Mesenchymal stem cell (in vitro differentiated cells and primary cell): Measurements from ENCODE around the gene EMCN.
"Not testable (repeated sequence)": the region's sequence is repeated elsewhere in the genome, so short reads cannot be mapped to it uniquely, and the experiment has no call there.

Experiments used
- DNase-seq: peaks from one replicate; pipeline ENCODE4 v3.0.0-alpha.2; 2013
- H2AFZ ChIP-seq: one replicate; pipeline ENCODE4 v1.6.1; 2013; ENCODE audit warnings: low read depth, mild to moderate bottlenecking, control low read depth, inconsistent platforms, low read length, moderate library complexity
- H2AK5ac ChIP-seq: 2 replicates; pipeline ENCODE4 v1.6.1; 2013; ENCODE audit warnings: low read length, moderate library complexity, mild to moderate bottlenecking, inconsistent platforms; ENCODE audit not compliant: severe bottlenecking
- H2BK120ac ChIP-seq: one replicate; pipeline ENCODE4 v1.6.1; 2013; ENCODE audit warnings: low read depth, mild to moderate bottlenecking, inconsistent platforms, low read length, moderate library complexity
- H2BK12ac ChIP-seq, 2 experiments: one replicate each; pipeline ENCODE4 v1.6.1; 2013; ENCODE audit warnings: inconsistent platforms in 2 of 2, low read length in 2 of 2, mild to moderate bottlenecking in 2 of 2, moderate library complexity in 2 of 2, control low read depth in 1 of 2
- H2BK15ac ChIP-seq: one replicate; pipeline ENCODE4 v1.6.1; 2013; ENCODE audit warnings: mild to moderate bottlenecking, low read depth, inconsistent platforms; ENCODE audit not compliant: poor library complexity, severe bottlenecking
- H2BK5ac ChIP-seq: 2 replicates; pipeline ENCODE4 v1.6.1; 2013; ENCODE audit warnings: low read depth, mild to moderate bottlenecking, low read length, control low read depth, inconsistent platforms; ENCODE audit not compliant: poor library complexity, severe bottlenecking
- H3K14ac ChIP-seq, 2 experiments: one replicate each; pipeline ENCODE4 v1.6.1; 2013; ENCODE audit warnings: inconsistent platforms in 2 of 2, low read length in 2 of 2, control low read depth in 1 of 2, mild to moderate bottlenecking in 1 of 2, moderate library complexity in 1 of 2
- H3K18ac ChIP-seq, 2 experiments: one replicate each; pipeline ENCODE4 v1.6.1; 2013; ENCODE audit warnings: inconsistent platforms in 2 of 2, low read length in 2 of 2, control low read depth in 1 of 2, low read depth in 1 of 2, mild to moderate bottlenecking in 1 of 2
- H3K23ac ChIP-seq, 2 experiments: one replicate each; pipeline ENCODE4 v1.6.1; 2013; ENCODE audit warnings: inconsistent platforms in 2 of 2, low read length in 2 of 2, mild to moderate bottlenecking in 2 of 2, moderate library complexity in 2 of 2, control low read depth in 1 of 2
- H3K27ac ChIP-seq: 2 replicates; pipeline ENCODE4 v1.5.1; 2013; ENCODE audit warnings: mild to moderate bottlenecking, moderate library complexity, low read length, control low read depth, inconsistent platforms; ENCODE audit not compliant: poor library complexity, severe bottlenecking
- H3K27me3 ChIP-seq, 2 experiments: 2 replicates each; pipeline versions ENCODE4 v1.6.1 to v1.7.0; 2013; ENCODE audit warnings: low read length in 2 of 2, mild to moderate bottlenecking in 2 of 2, moderate library complexity in 2 of 2, control low read depth in 1 of 2, inconsistent platforms in 1 of 2; ENCODE audit not compliant: control insufficient read depth in 1 of 2, insufficient read depth in 1 of 2
- H3K36me3 ChIP-seq, 2 experiments: 2 replicates each; pipeline versions ENCODE4 v1.6.1 to v1.7.0; 2013; ENCODE audit warnings: low read length in 2 of 2, control low read depth in 1 of 2, inconsistent platforms in 1 of 2, low read depth in 1 of 2, mild to moderate bottlenecking in 1 of 2; ENCODE audit not compliant: insufficient read depth in 2 of 2, control insufficient read depth in 1 of 2
- H3K4ac ChIP-seq, 2 experiments: one replicate each; pipeline ENCODE4 v1.6.1; 2013; ENCODE audit warnings: inconsistent platforms in 2 of 2, low read length in 2 of 2, mild to moderate bottlenecking in 2 of 2, moderate library complexity in 2 of 2, control low read depth in 1 of 2, low read depth in 1 of 2
- H3K4me1 ChIP-seq: 2 replicates; pipeline ENCODE4 v1.6.1; 2013; ENCODE audit warnings: low read depth, low read length, control low read depth; ENCODE audit not compliant: control insufficient read depth, insufficient read depth
- H3K4me2 ChIP-seq: 2 replicates; pipeline ENCODE4 v1.6.1; 2013; ENCODE audit warnings: low read length, mild to moderate bottlenecking, inconsistent platforms; ENCODE audit not compliant: poor library complexity, severe bottlenecking
- H3K4me3 ChIP-seq, 2 experiments: 2 replicates each; pipeline versions ENCODE4 v1.5.1 to v1.7.0; 2013; ENCODE audit warnings: low read length in 2 of 2, mild to moderate bottlenecking in 2 of 2, control low read depth in 1 of 2, low read depth in 1 of 2; ENCODE audit not compliant: insufficient read depth in 1 of 2
- H3K79me1 ChIP-seq: replicated peaks from 2 replicates; pipeline ENCODE4 v1.6.1; 2013; ENCODE audit warnings: mild to moderate bottlenecking, control low read depth, low read length, inconsistent platforms; ENCODE audit not compliant: poor library complexity, severe bottlenecking
- H3K9ac ChIP-seq: 2 replicates; pipeline ENCODE4 v1.7.0; 2013; ENCODE audit warnings: mild to moderate bottlenecking, low read length, moderate library complexity
- H3K9me3 ChIP-seq: 2 replicates; pipeline ENCODE4 v1.7.0; 2013; ENCODE audit warnings: mild to moderate bottlenecking, low read length; ENCODE audit not compliant: control insufficient read depth
- H4K8ac ChIP-seq: one replicate; pipeline ENCODE4 v1.6.1; 2013; ENCODE audit warnings: inconsistent platforms, mild to moderate bottlenecking, low read length, moderate library complexity
- H4K91ac ChIP-seq: one replicate; pipeline ENCODE4 v1.6.1; 2013; ENCODE audit warnings: mild to moderate bottlenecking, low read length, inconsistent platforms
- WGBS: methylation state at CpG from one replicate; pipeline ENCODE4 v1.1.7; 2013; ENCODE audit warnings: mixed read lengths; 5-methylcytosine and 5-hydroxymethylcytosine counted together

The EMCN gene

DNA sequence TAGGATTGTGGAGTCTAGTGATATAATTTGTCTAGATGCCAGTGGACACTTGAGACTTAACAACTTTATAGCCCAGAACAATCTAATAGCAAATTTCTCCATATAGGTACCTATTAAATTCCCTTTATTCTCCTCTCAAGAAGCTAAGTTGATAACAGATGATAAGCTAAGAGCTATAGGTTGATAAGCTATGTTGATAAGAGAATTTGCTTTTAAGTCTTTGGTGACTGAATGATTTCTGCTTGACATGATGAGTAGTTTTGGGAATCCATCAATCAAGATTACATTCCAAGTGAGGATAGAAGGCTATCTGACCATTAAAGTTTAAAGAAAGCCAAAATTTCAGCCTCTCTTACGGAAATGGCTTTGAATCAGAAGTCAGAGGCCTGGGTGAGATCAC is 131.6 kb downstream of the EMCN start:
- no peaks in the 10 kb centered on the region for H3K36me3 ChIP-seq
- H3K27me3 ChIP-seq: no peaks in the 10 kb centered on the region
- no peak overlapping the region for H2BK5ac ChIP-seq
- H3K27ac ChIP-seq: no peak overlapping the region
- H3K23ac ChIP-seq: no peak overlapping the region
- H3K9me3 ChIP-seq: no peaks in the 10 kb centered on the region
- no peak overlapping the region for H3K14ac ChIP-seq
- no peak overlapping the region for H2AFZ ChIP-seq
- H2AK5ac ChIP-seq: no peak overlapping the region
- H4K91ac ChIP-seq: no peak overlapping the region
- H3K4me3 ChIP-seq: no peak overlapping the region
- no peak overlapping the region for H2BK120ac ChIP-seq
- WGBS: 53% methylated on average over 1 of the region's 1 CpG
- H3K4ac ChIP-seq: no peak overlapping the region
- H2BK12ac ChIP-seq: no peak overlapping the region
- no peak overlapping the region for H3K9ac ChIP-seq
- DNase-seq: no peak
- H3K79me1 ChIP-seq: no peaks in the 10 kb centered on the region
- no peak overlapping the region for H4K8ac ChIP-seq
- H3K4me2 ChIP-seq: no peak overlapping the region
- H3K18ac ChIP-seq: no peak overlapping the region
- H2BK15ac ChIP-seq: no peak overlapping the region
- H3K4me1 ChIP-seq: no peaks in the 10 kb centered on the region

DNA sequence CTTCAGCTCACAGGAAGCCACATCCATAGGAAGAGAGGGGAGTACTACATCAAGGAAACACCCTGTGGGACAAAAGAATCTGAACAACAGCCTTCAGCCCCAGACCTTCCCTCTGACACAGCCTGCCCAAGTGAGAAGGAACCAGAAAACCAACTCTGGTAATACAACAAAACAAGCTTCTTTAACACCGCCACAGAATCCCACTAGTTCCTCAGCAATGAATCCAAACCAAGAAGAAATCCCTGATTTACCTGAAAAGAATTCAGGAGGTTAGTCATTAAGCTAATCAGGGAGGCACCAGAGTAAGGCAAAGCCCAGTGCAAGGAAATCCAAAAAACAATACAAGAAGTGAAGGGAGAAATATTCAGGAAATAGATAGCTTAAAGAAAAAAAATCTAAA is 137.4 kb downstream of the EMCN start:
- not testable (repeated sequence) for H4K8ac ChIP-seq, H3K23ac ChIP-seq, H3K4ac ChIP-seq, H3K18ac ChIP-seq, H2BK120ac ChIP-seq, H2BK15ac ChIP-seq, H4K91ac ChIP-seq, H2BK5ac ChIP-seq, H3K27me3 ChIP-seq, H2AK5ac ChIP-seq, H3K27ac ChIP-seq, H3K9ac ChIP-seq, H3K79me1 ChIP-seq, H3K36me3 ChIP-seq, H2AFZ ChIP-seq, H3K4me1 ChIP-seq, H3K4me3 ChIP-seq, H3K9me3 ChIP-seq, H2BK12ac ChIP-seq, H3K4me2 ChIP-seq, H3K14ac ChIP-seq, DNase-seq
- no CpG with 5 or more reads among the region's 1 CpG for WGBS

DNA sequence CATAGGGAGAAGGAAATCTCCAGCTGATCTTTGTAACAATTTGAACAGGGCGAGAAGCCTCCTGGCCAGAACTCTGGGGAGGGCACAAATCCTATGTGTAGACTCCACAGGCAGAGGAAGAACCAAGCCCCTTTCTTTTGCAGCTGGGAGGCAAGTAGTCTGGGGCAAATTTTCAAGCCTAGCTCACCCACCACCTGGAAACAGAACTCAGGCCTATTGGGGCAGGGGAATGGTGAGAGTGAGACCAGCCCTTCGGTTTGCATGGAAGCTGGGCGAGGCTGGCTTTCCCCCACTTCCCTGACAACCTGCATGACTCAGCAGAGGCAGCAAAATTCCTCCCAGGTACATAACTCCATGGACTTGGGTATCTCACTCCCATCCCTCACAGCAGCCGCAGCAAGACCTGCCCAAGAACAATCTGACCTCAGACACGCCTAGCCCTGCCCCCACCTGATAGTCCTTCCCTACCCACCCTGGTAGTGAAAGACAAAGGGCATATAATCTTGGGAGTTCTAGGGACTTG is 138.2 kb downstream of the EMCN start:
- H2BK120ac ChIP-seq: no peak overlapping the region
- no peak overlapping the region for H4K91ac ChIP-seq
- H2BK12ac ChIP-seq: no peak overlapping the region
- no peak overlapping the region for H3K4me3 ChIP-seq
- H3K14ac ChIP-seq: no peak overlapping the region
- no peaks in the 10 kb centered on the region for H3K36me3 ChIP-seq
- no peaks in the 10 kb centered on the region for H3K9me3 ChIP-seq
- no peak overlapping the region for H4K8ac ChIP-seq
- no peak for DNase-seq
- WGBS: 99% methylated on average over 5 of the region's 5 CpGs
- H2AFZ ChIP-seq: no peak overlapping the region
- no peaks in the 10 kb centered on the region for H3K27me3 ChIP-seq
- no peaks in the 10 kb centered on the region for H3K4me1 ChIP-seq
- H3K23ac ChIP-seq: no peak overlapping the region
- H3K4me2 ChIP-seq: no peak overlapping the region
- H3K18ac ChIP-seq: no peak overlapping the region
- no peak overlapping the region for H3K9ac ChIP-seq
- no peaks in the 10 kb centered on the region for H3K79me1 ChIP-seq
- no peak overlapping the region for H2BK5ac ChIP-seq
- H3K4ac ChIP-seq: no peak overlapping the region
- H3K27ac ChIP-seq: no peak overlapping the region
- no peak overlapping the region for H2BK15ac ChIP-seq
- H2AK5ac ChIP-seq: no peak overlapping the region

DNA sequence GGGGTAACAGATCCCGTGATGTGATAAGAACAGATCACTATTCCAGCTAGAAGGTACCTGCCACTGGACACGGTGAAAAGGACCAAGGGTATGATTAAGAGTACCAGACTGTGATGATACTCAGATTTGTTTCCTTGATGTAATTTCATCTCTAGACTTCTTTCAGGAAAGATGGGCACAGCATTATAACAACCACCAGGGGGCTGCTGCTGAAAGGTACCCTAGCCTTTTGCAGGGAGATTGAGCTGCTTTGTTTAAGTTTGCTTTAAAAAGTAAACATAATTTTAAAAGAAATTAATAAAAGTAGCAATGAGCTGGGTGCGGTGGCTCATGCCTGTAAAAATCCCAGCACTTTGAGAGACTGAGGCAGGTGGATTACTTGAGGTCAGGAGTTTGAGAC is 145.4 kb downstream of the EMCN start:
- no peak overlapping the region for H4K91ac ChIP-seq
- H3K27me3 ChIP-seq: no peaks in the 10 kb centered on the region
- no peak overlapping the region for H2AK5ac ChIP-seq
- H2BK120ac ChIP-seq: no peak overlapping the region
- no peaks in the 10 kb centered on the region for H3K4me1 ChIP-seq
- H3K18ac ChIP-seq: no peak overlapping the region
- H4K8ac ChIP-seq: no peak overlapping the region
- no peak overlapping the region for H3K14ac ChIP-seq
- H3K4ac ChIP-seq: no peak overlapping the region
- no peak overlapping the region for H2BK5ac ChIP-seq
- no peak overlapping the region for H3K9ac ChIP-seq
- H3K4me2 ChIP-seq: no peak overlapping the region
- H3K23ac ChIP-seq: no peak overlapping the region
- no peaks in the 10 kb centered on the region for H3K9me3 ChIP-seq
- no peak overlapping the region for H3K4me3 ChIP-seq
- no peaks in the 10 kb centered on the region for H3K36me3 ChIP-seq
- peak; percentile 15 for DNase-seq
- H3K79me1 ChIP-seq: no peaks in the 10 kb centered on the region
- no peak overlapping the region for H2BK12ac ChIP-seq
- H2BK15ac ChIP-seq: no peak overlapping the region
- no peak overlapping the region for H3K27ac ChIP-seq
- WGBS: 100% methylated on average over 3 of the region's 3 CpGs
- H2AFZ ChIP-seq: no peak overlapping the region
